Body of pancreas (tissue), 4 donors: ENCODE data around the gene PLA2G4E.

ENCODE experiments used
- CTCF ChIP-seq, 7 experiments: fragments of 450-650 bp in 4 of 7; fragments of 200-600 bp in 3 of 7; sonication (generic) in 3 of 7; IDR thresholded peaks; one replicate each; pipeline ENCODE4 v1.5.1; 2016 to 2019; ENCODE audit warnings: antibody characterized with exemption in 7 of 7
- POLR2A ChIP-seq, 3 donors: fragments of 450-650 bp; IDR thresholded peaks; one replicate each; pipeline ENCODE4 v1.6.1; 2016; ENCODE audit warnings: antibody characterized with exemption in 3 of 3, mild to moderate bottlenecking in 2 of 3

- no peak for TF ChIP-seq CTCF (IDR thresholded peaks at IDR 0.05)
- TF ChIP-seq POLR2A (IDR thresholded peaks at IDR 0.05): no peak
These were observed 25.4 kb downstream of the PLA2G4E start for GRCh38 chr15:41995476-41995855.
